ENCODE measurements around the gene CLSTN1.
"Not testable (repeated sequence)": the region's sequence is repeated elsewhere in the genome, so short reads cannot be mapped to it uniquely, and the experiment has no call there.

- TF ChIP-seq CTCF, EZH2, EZH2phosphoT487 (IDR thresholded peaks at IDR 0.05): not testable (repeated sequence)
Observed at GRCh38 chr1:9748391-9748790, 75.4 kb downstream of the CLSTN1 start.

All from neural progenitor cell (in vitro differentiated cells).